Measurements from ENCODE around the gene CATSPERD.

The CATSPERD gene

GRCh38 chr19:5682107-5682482, 38.3 kb upstream of the CATSPERD start:
- H3K36me3 Mint-ChIP-seq (ENCODE audit: low read depth): peaks cover 3% of the 10 kb centered on the region
- peak overlapping the region in 1 of 3 experiments; percentile 62 for H3K27ac Mint-ChIP-seq
- peaks cover 15% of the 10 kb centered on the region for H3K4me1 Mint-ChIP-seq
- H3K27me3 Mint-ChIP-seq (ENCODE audit: low read depth): no peaks in the 10 kb centered on the region
- no peak for TF ChIP-seq CTCF (IDR thresholded peaks at IDR 0.05; ENCODE audit: unreplicated experiment in 3 of 3)
- H3K4me3 Mint-ChIP-seq: peak overlapping the region; percentile 85 to 100 (median 86)
- H3K9me3 Mint-ChIP-seq: no peaks in the 10 kb centered on the region

- no peak for TF ChIP-seq CTCF (IDR thresholded peaks at IDR 0.05; ENCODE audit: unreplicated experiment in 3 of 3)
- H3K4me3 Mint-ChIP-seq: peak overlapping the region; percentile 69 to 100 (median 73)
- no peaks in the 10 kb centered on the region for H3K27me3 Mint-ChIP-seq (ENCODE audit: low read depth)
- H3K36me3 Mint-ChIP-seq (ENCODE audit: low read depth): peaks cover 3% of the 10 kb centered on the region
- no peaks in the 10 kb centered on the region for H3K9me3 Mint-ChIP-seq
- H3K27ac Mint-ChIP-seq: peak overlapping the region in 1 of 3 experiments; percentile 41
- peaks cover 15% of the 10 kb centered on the region for H3K4me1 Mint-ChIP-seq
These were observed 37.1 kb upstream of the CATSPERD start for GRCh38 chr19:5683177-5683886.

- Mint-ChIP-seq H3K4me1 (peaks cover 12% of the 10 kb centered on the region), H3K36me3 (ENCODE audit: low read depth) (peaks cover 3% of the 10 kb centered on the region), H3K27me3 (ENCODE audit: low read depth) (peaks cover 3% of the 10 kb centered on the region), H3K9me3 (no peaks in the 10 kb centered on the region), H3K4me3 (peak overlapping the region in 1 of 3 experiments; percentile 38), H3K27ac (no peak overlapping the region)
- TF ChIP-seq CTCF (IDR thresholded peaks at IDR 0.05; ENCODE audit: unreplicated experiment in 3 of 3): no peak
These were observed 35.6 kb upstream of the CATSPERD start for GRCh38 chr19:5684694-5685430.

- peaks cover 8% of the 10 kb centered on the region for H3K27me3 Mint-ChIP-seq (ENCODE audit: low read depth)
- H3K4me1 Mint-ChIP-seq: peaks cover 10% of the 10 kb centered on the region
- peak overlapping the region; percentile 83 to 89 (median 86) for H3K4me3 Mint-ChIP-seq
- TF ChIP-seq CTCF (IDR thresholded peaks at IDR 0.05; ENCODE audit: unreplicated experiment in 3 of 3): no peak
- H3K36me3 Mint-ChIP-seq (ENCODE audit: low read depth): peaks cover 3% of the 10 kb centered on the region
- H3K9me3 Mint-ChIP-seq: no peaks in the 10 kb centered on the region
- peak overlapping the region; percentile 64 to 91 (median 88) for H3K27ac Mint-ChIP-seq
These were observed 34.2 kb upstream of the CATSPERD start for GRCh38 chr19:5686326-5686646.

- peaks cover 5% of the 10 kb centered on the region for H3K4me1 Mint-ChIP-seq
- peak overlapping the region; percentile 64 to 91 (median 88) for H3K27ac Mint-ChIP-seq
- H3K4me3 Mint-ChIP-seq: peak overlapping the region; percentile 83 to 89 (median 86)
- TF ChIP-seq CTCF (IDR thresholded peaks at IDR 0.05; ENCODE audit: unreplicated experiment in 3 of 3): peak; percentile 75 to 81 (median 75)
- H3K36me3 Mint-ChIP-seq (ENCODE audit: low read depth): peaks cover 3% of the 10 kb centered on the region
- H3K9me3 Mint-ChIP-seq: no peaks in the 10 kb centered on the region
- H3K27me3 Mint-ChIP-seq (ENCODE audit: low read depth): peaks cover 8% of the 10 kb centered on the region
These were observed 33.6 kb upstream of the CATSPERD start for GRCh38 chr19:5686647-5687359.

All from nephron (organoid).